ENCODE results near the gene ZFYVE26.
"Not testable (repeated sequence)": the region's sequence is repeated elsewhere in the genome, so short reads cannot be mapped to it uniquely, and the experiment has no call there.

The ZFYVE26 gene

DNA sequence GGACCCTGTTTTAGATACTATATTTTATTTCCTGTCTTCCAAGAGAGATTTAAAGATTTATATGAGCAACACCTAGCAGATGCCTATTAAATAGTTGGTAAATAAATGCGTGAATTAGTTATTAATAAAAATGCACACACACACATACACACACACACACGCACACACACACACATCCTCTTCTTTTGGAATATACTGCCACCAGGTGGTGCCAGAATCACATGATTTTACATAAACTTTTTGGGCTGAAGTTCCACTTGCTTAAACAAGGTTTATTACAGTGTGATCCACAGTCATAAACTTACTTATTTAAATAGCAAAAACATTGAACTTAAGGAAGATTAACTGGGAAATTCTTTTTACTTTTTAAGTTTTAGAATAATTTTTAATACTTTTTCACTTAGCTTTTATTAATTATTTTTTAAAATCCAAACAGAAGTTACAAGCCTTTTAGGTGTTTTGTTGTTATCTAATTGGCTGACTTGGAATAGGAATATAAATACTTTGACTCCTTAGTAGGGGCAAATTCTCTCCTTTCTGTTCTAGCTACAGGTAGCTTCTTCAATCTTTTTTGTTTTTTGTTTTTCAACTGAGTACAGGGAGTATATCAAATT lies 20.7 kb upstream of the ZFYVE26 start:
- Histone ChIP-seq H3K4me1 (ENCODE audit: insufficient read depth, low read length) (no peaks in the 10 kb centered on the region), H3K9ac (ENCODE audit: low read depth, low read length) (no peak overlapping the region), H3K4me3 (ENCODE audit: low read length) (no peak overlapping the region), H3K9me3 (ENCODE audit: insufficient read depth, low read depth, low read length) (no peaks in the 10 kb centered on the region), H3K36me3 (ENCODE audit: insufficient read depth, low read length) (peaks cover 6% of the 10 kb centered on the region; the same call in 1 of the 2 replicates), H3K27me3 (ENCODE audit: insufficient read depth, low read length) (no peaks in the 10 kb centered on the region), H3K27ac (ENCODE audit: low read depth, low read length) (no peak overlapping the region)
- WGBS, result 85% methylated on average over 1 of the region's 2 CpGs

DNA sequence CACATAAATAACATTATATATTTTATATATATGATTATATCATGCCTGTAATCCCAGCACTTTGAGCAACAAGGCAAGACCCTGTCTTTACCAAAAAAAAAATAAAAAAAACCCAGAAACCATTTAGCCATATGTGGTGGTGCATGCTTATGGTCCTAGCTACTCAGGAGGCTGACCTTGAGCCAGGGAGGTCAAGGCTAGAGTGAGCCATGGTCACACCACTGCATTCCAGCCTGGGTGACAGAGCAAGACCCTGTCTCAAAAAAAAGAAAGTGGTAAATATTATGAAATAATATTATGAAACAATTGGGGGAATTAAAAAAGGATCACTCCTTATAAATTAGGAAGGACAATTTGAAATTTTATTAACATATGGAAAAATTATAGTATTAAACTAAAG lies 19.2 kb upstream of the ZFYVE26 start:
- Histone ChIP-seq H3K9me3 (ENCODE audit: insufficient read depth, low read depth, low read length) (no peaks in the 10 kb centered on the region), H3K4me1 (ENCODE audit: insufficient read depth, low read length) (no peaks in the 10 kb centered on the region), H3K27ac (ENCODE audit: low read depth, low read length) (no peak overlapping the region), H3K4me3 (ENCODE audit: low read length) (no peak overlapping the region), H3K27me3 (ENCODE audit: insufficient read depth, low read length) (no peaks in the 10 kb centered on the region), H3K9ac (ENCODE audit: low read depth, low read length) (no peak overlapping the region), H3K36me3 (ENCODE audit: insufficient read depth, low read length) (peaks cover 6% of the 10 kb centered on the region; the same call in 1 of the 2 replicates)

DNA sequence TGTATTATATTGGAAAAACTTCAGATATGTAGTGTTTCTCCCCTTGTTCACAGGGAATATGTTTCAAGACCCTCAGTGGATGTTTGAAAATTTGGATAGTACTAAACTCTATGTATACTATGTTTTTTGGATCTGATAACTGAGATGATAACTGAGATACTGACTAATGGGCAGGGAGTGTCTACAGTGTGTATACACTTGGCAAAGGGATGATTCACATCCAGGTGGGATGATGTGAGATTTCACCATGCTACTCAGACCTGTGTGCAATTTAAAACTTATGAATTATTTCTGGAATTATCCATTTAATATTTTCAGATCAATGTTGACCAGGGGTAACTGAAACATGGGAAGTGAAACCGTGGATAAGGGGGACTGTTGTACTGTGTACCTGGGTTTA lies 17.0 kb upstream of the ZFYVE26 start:
- Histone ChIP-seq H3K4me1 (ENCODE audit: insufficient read depth, low read length) (no peaks in the 10 kb centered on the region), H3K27ac (ENCODE audit: low read depth, low read length) (no peak overlapping the region), H3K27me3 (ENCODE audit: insufficient read depth, low read length) (no peaks in the 10 kb centered on the region), H3K36me3 (ENCODE audit: insufficient read depth, low read length) (peaks cover 6% of the 10 kb centered on the region; the same call in 1 of the 2 replicates), H3K4me3 (ENCODE audit: low read length) (no peak overlapping the region), H3K9me3 (ENCODE audit: insufficient read depth, low read depth, low read length) (no peaks in the 10 kb centered on the region), H3K9ac (ENCODE audit: low read depth, low read length) (no peak overlapping the region)
- no CpG with 5 or more reads among the region's 1 CpG for WGBS

DNA sequence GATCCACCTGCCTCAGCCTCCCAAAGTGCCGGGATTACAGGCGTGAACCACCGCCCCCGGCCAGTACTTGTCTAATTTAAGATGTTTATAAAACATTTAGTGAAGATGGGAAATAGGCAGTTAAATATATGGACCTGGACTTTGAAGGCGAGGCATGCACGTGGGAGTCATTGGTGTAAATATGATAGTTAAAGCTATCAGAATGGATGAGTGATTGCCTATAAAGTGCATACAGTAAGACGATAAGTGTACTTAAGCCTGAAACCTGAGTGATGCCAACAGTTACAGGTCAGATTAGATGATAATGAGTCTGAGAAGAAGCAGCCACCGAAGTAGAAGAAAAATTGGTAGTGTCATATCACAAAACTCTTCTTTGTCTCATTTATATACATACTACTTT lies 14.7 kb upstream of the ZFYVE26 start:
- no peaks in the 10 kb centered on the region for H3K27me3 ChIP-seq (ENCODE audit: insufficient read depth, low read length)
- H3K9ac ChIP-seq (ENCODE audit: low read depth, low read length), result no peak overlapping the region
- 94% methylated on average over 7 of the region's 8 CpGs for WGBS
- no peaks in the 10 kb centered on the region for H3K4me1 ChIP-seq (ENCODE audit: insufficient read depth, low read length)
- H3K9me3 ChIP-seq (ENCODE audit: insufficient read depth, low read depth, low read length), result no peaks in the 10 kb centered on the region
- H3K27ac ChIP-seq (ENCODE audit: low read depth, low read length), result no peak overlapping the region
- no peak overlapping the region for H3K4me3 ChIP-seq (ENCODE audit: low read length)
- H3K36me3 ChIP-seq (ENCODE audit: insufficient read depth, low read length), result peaks cover 26% of the 10 kb centered on the region

DNA sequence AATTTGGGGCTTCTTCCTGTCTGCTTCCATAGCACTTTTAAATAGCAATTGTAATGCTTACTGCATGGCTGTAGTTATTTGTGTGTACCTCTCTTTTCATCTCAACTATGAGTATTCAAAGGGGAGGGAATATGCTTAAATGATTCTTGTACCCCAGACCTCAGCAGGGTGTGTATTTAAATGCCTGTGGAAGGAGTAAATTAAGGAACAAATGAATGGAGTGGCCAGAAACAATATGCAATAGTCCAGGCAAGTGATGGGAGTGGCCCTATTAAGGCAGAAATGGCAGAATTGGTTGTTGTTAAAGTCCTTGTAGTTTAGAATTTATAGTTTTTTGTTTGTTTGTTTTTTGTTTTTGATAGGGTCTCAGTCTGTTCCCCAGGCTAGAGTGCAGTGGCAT lies 4.7 kb upstream of the ZFYVE26 start:
- no peaks in the 10 kb centered on the region for H3K9me3 ChIP-seq (ENCODE audit: insufficient read depth, low read depth, low read length)
- H3K9ac ChIP-seq (ENCODE audit: low read depth, low read length), result no peak overlapping the region
- no peaks in the 10 kb centered on the region for H3K27me3 ChIP-seq (ENCODE audit: insufficient read depth, low read length)
- peaks cover 12% of the 10 kb centered on the region for H3K36me3 ChIP-seq (ENCODE audit: insufficient read depth, low read length)
- H3K4me1 ChIP-seq (ENCODE audit: insufficient read depth, low read length), result peaks cover 7% of the 10 kb centered on the region; the same call in 1 of the 2 replicates
- H3K4me3 ChIP-seq (ENCODE audit: low read length), result peak overlapping the region; percentile 69; the same call in 1 of the 2 replicates
- H3K27ac ChIP-seq (ENCODE audit: low read depth, low read length), result no peak overlapping the region

DNA sequence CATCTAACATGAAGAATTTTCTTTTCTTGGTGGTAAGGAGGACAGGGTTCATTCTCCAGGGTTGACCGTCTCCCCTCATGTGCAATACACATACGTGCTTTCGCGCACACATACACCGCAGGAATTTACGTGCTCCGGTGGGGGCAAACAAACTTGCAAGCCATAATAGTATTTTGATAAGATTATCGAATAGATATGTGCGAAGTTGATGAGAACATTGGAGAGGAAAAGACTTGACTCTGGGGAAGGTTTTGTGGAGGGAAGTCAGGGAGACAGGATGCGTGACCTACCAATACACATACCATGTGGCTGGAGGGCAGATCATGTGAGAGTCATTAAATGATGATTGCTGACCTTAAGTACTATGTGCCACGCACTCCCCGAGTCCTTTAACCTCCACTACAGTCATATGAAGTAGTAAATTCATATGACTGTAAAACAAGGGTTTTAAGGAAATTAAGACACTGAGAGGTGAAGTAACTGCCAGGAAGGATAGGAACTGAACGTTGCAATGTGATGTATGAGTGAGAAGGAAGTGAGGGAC lies 4.1 kb upstream of the ZFYVE26 start:
- Histone ChIP-seq H3K4me1 (ENCODE audit: insufficient read depth, low read length) (peaks cover 7% of the 10 kb centered on the region; the same call in 1 of the 2 replicates), H3K27me3 (ENCODE audit: insufficient read depth, low read length) (no peaks in the 10 kb centered on the region), H3K9ac (ENCODE audit: low read depth, low read length) (peak overlapping the region; percentile 78), H3K4me3 (ENCODE audit: low read length) (peak overlapping the region; percentile 69), H3K27ac (ENCODE audit: low read depth, low read length) (0 out of 2 replicates have a peak overlapping the region, but pooled peaks have one; percentile 14), H3K9me3 (ENCODE audit: insufficient read depth, low read depth, low read length) (no peaks in the 10 kb centered on the region), H3K36me3 (ENCODE audit: insufficient read depth, low read length) (peaks cover 6% of the 10 kb centered on the region)
- WGBS, result 68% methylated on average over 10 of the region's 13 CpGs

DNA sequence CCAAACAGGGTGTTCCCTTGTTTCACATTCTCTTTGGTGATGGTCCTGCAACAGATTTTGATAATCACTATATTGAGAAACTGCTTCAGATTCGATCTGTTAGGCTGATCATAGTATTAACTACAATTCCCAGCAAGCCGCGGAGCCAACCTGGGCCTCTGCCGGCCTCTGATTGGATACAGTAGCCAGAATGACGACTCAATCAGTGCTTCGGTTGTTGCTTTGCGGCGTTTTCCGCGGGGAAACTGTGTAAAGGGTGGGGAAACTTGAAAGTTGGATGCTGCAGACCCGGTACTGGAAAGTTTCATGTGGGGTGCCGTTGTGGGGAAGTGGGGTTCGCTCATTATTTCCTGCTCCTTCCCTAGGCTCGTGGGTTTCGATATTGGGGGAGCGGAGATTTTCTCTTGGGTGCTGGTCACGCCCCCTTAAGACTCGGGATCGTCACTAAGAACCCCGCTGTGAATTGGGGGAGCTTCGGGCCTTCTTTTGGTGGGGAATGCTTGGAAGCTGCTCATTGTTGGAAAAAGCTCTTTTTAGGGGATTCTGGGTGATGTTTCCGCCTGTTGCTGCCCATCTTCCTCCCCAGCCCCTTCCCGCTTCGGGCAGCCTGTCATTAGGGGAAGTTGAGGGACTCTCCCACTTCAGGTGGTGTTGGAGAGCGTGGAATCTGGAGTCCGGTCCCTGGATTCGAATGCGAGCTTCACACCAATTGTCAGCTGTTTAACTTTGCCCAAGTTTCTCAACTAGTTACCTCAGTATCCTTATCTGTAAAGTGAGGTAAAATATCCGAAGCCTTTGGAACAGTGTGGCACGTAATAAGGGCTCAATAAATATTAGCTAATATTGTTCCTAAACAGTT lies 3.4 kb upstream of the ZFYVE26 start, which contains the start of gene RAD51B:
RAD51B (plus strand) TSS at position 217 of the 859 bp plus-strand sequence.
- WGBS, result 2% methylated on average over 28 of the region's 30 CpGs

DNA sequence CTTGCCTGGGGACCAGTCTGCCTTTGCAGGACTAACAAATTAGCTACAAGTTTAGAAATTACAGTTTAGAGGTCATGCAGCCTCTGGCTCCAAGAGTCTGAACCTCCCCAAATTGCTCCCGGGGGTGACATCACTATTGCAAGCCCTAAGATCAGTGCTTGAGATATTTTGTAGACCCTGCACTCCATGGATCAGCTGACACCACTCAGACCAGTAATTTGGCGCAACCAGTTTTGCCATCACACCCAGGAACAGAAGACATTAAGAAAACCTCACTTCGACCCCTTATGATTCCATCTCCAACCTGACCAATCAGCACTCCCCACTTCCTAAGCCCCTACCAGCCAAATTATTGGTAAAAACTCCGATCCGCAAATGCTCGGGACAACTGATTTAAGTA lies 2.1 kb upstream of the ZFYVE26 start:
- H3K9me3 ChIP-seq (ENCODE audit: insufficient read depth, low read depth, low read length); H3K27me3 ChIP-seq (ENCODE audit: insufficient read depth, low read length); H3K9ac ChIP-seq (ENCODE audit: low read depth, low read length); H3K36me3 ChIP-seq (ENCODE audit: insufficient read depth, low read length); H3K4me3 ChIP-seq (ENCODE audit: low read length); H3K27ac ChIP-seq (ENCODE audit: low read depth, low read length): not testable (repeated sequence)
- 95% methylated on average over 6 of the region's 6 CpGs for WGBS
- peaks cover 11% of the 10 kb centered on the region; the same call in 1 of the 2 replicates for H3K4me1 ChIP-seq (ENCODE audit: insufficient read depth, low read length)

More for the DNA sequence above, 3.4 kb upstream of the ZFYVE26 start, which contains the start of gene RAD51B:
- Histone ChIP-seq H3K27ac (ENCODE audit: low read depth, low read length) (peak within 1 kb of the TSS; percentile 14), H3K27me3 (ENCODE audit: insufficient read depth, low read length) (no peaks in the 10 kb centered on the region), H3K4me3 (ENCODE audit: low read length) (peak within 1 kb of the TSS; percentile 69), H3K9me3 (ENCODE audit: insufficient read depth, low read depth, low read length) (no peaks in the 10 kb centered on the region), H3K9ac (ENCODE audit: low read depth, low read length) (peak within 1 kb of the TSS; percentile 78), H3K36me3 (ENCODE audit: insufficient read depth, low read length) (no peaks in the 10 kb centered on the region), H3K4me1 (ENCODE audit: insufficient read depth, low read length) (peaks cover 8% of the 10 kb centered on the region; the same call in 1 of the 2 replicates)

DNA sequence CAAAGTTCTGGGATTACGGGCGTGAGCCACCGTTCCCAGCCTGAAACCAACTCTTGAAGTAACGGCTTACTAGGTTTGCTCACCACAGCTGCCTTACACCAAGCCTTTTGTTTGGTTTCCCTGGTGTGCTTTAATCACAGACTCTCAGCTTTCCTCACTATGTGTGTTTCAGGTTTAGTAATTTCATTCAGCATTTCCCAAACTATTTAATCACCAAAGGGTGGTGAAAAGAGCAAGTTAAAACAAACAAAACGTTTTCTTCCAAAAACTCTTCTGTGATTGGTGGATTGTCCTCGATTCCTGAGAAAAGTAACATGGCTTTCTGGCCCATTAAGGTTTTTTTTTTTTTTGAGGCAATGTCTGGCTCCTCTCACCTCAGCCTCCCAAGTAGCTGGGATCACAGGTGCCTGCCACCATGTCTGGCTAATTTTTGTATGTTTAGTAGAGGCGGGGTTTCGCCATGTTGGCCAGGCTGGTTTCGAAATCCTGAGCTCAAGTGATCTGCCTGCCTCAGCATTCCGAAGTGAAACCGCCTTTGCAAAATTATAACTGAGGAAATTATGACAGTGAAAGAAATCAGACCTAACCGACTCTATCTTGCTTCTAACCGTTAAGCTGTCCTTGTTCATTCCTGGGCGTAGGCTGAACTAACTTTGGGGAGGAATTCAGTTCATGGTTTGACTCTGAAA lies 1.5 kb upstream of the ZFYVE26 start:
- Histone ChIP-seq H3K9me3 (ENCODE audit: insufficient read depth, low read depth, low read length) (no peaks in the 10 kb centered on the region), H3K36me3 (ENCODE audit: insufficient read depth, low read length) (peaks cover 13% of the 10 kb centered on the region), H3K27ac (ENCODE audit: low read depth, low read length) (no peak overlapping the region), H3K4me3 (ENCODE audit: low read length) (no peak overlapping the region; the same call in 1 of the 2 replicates), H3K4me1 (ENCODE audit: insufficient read depth, low read length) (peaks cover 11% of the 10 kb centered on the region; the same call in 1 of the 2 replicates), H3K27me3 (ENCODE audit: insufficient read depth, low read length) (no peaks in the 10 kb centered on the region), H3K9ac (ENCODE audit: low read depth, low read length) (no peak overlapping the region)
- WGBS, result 95% methylated on average over 14 of the region's 14 CpGs

DNA sequence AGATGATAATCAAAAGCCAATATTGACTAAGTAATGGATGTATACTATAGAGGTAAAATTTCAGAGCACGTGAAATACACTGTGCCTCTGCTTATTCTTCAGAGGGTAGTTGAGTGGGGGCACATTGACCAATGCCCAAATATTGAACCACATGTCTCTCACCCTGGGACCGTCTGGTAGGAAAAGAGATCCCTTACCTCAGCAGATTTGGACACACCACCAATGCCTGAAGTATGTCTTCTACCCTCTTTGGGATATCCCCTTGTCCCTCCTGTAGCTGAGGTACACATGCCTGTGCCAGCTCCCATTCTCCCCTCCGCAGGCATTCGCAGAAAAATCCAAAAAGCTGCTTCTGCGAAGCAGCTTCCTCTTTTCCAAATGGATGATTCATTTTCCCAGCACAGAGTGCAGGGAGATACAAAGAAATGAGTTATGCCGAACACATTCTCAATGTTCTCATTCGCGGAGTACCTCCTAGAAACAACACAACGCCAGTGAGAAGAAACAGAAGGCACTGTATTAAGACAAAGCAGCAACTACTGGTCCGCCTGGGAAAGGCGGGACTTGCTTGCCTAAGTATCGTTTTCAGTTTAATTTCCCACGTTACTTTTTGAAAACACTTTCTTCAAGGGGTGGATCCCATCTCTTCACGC lies 691 bp downstream of the ZFYVE26 start:
- Histone ChIP-seq H3K4me3 (ENCODE audit: low read length) (peak overlapping the region; percentile 92), H3K27me3 (ENCODE audit: insufficient read depth, low read length) (no peaks in the 10 kb centered on the region), H3K9me3 (ENCODE audit: insufficient read depth, low read depth, low read length) (no peaks in the 10 kb centered on the region), H3K27ac (ENCODE audit: low read depth, low read length) (peak overlapping the region; percentile 47), H3K36me3 (ENCODE audit: insufficient read depth, low read length) (peaks cover 27% of the 10 kb centered on the region), H3K9ac (ENCODE audit: low read depth, low read length) (peak overlapping the region; percentile 84), H3K4me1 (ENCODE audit: insufficient read depth, low read length) (peaks cover 10% of the 10 kb centered on the region; the same call in 1 of the 2 replicates)
- WGBS, result 8% methylated on average over 14 of the region's 14 CpGs

Data from HUES64 (cell line).